Mesothelial cell of epicardium (in vitro differentiated cells): ENCODE results near the gene IFNA14. TPM values are rescaled to one million over a fixed set of nuclear protein-coding genes. Genes with fewer than 3 reads are reported as not detected.
"Not testable (repeated sequence)": the region's sequence is repeated elsewhere in the genome, so short reads cannot be mapped to it uniquely, and the experiment has no call there.

Experiments used
- DNase-seq, 2 experiments: peaks; one replicate each; pipeline ENCODE4 v3.0.0; 2021; ENCODE audit warnings: low spot score in 2 of 2; ENCODE audit not compliant: unreplicated experiment in 2 of 2
- H3K27ac Mint-ChIP-seq: 2 replicates; pipeline ENCODE4 v1.8.0; 2021; ENCODE audit warnings: mixed read lengths
- H3K27me3 Mint-ChIP-seq: 2 replicates; pipeline ENCODE4 v1.8.0; 2021; ENCODE audit warnings: low read depth, mixed read lengths
- H3K36me3 Mint-ChIP-seq: 2 replicates; pipeline ENCODE4 v1.8.0; 2021; ENCODE audit warnings: mixed read lengths
- H3K4me1 Mint-ChIP-seq: 2 replicates; pipeline ENCODE4 v1.8.0; 2021; ENCODE audit warnings: mixed read lengths
- H3K4me3 Mint-ChIP-seq: 2 replicates; pipeline ENCODE4 v1.8.0; 2021; ENCODE audit warnings: mild to moderate bottlenecking, moderate library complexity, mixed read lengths
- H3K9me3 Mint-ChIP-seq: 2 replicates; pipeline ENCODE4 v1.8.0; 2021; ENCODE audit warnings: mixed read lengths
- total RNA-seq: library from RNA; stranded (reverse); gene quantifications from 3 replicates; pipeline ENCODE4 v1.2.1, GENCODE V29; 2021
- TF ChIP-seq, protein P1 (sequence below): fragments of 200-600 bp; sonication (generic); IDR thresholded peaks from one replicate; pipeline ENCODE4 v1.5.0; 2021; ENCODE audit warnings: antibody characterized with exemption; ENCODE audit not compliant: unreplicated experiment

The IFNA14 gene
- total RNA-seq, 1 donor from 2014 or later = not detected

DNA sequence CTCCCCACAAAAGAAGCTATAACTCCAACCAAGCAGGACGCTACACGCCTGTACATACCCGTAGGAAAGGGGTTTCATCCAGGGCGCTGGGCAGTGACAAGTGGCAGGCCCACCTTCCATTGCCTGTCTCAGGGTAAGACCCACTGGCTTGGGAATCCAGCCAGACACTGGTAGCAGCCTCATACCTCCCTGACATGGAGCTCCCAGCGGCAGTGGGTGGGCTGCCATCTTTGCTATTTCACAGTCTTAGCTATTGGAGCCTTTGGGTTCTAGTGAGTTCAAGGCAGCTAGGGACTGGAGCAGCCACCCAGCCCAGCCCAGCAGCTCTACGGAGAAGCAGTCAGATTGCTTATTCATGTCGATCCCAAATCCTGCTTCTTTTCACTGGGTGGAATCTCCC is 29.5 kb downstream of the IFNA14 start:
- DNase-seq = peak in 1 of 2 experiments; percentile 20
- TF ChIP-seq, protein P1, sequence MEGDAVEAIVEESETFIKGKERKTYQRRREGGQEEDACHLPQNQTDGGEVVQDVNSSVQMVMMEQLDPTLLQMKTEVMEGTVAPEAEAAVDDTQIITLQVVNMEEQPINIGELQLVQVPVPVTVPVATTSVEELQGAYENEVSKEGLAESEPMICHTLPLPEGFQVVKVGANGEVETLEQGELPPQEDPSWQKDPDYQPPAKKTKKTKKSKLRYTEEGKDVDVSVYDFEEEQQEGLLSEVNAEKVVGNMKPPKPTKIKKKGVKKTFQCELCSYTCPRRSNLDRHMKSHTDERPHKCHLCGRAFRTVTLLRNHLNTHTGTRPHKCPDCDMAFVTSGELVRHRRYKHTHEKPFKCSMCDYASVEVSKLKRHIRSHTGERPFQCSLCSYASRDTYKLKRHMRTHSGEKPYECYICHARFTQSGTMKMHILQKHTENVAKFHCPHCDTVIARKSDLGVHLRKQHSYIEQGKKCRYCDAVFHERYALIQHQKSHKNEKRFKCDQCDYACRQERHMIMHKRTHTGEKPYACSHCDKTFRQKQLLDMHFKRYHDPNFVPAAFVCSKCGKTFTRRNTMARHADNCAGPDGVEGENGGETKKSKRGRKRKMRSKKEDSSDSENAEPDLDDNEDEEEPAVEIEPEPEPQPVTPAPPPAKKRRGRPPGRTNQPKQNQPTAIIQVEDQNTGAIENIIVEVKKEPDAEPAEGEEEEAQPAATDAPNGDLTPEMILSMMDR = no peak
- Mint-ChIP-seq H3K27me3 (peaks cover 15% of the 10 kb centered on the region), H3K36me3 (no peaks in the 10 kb centered on the region), H3K27ac (no peak overlapping the region), H3K9me3 (no peaks in the 10 kb centered on the region), H3K4me3 (no peak overlapping the region), H3K4me1 (no peaks in the 10 kb centered on the region)

DNA sequence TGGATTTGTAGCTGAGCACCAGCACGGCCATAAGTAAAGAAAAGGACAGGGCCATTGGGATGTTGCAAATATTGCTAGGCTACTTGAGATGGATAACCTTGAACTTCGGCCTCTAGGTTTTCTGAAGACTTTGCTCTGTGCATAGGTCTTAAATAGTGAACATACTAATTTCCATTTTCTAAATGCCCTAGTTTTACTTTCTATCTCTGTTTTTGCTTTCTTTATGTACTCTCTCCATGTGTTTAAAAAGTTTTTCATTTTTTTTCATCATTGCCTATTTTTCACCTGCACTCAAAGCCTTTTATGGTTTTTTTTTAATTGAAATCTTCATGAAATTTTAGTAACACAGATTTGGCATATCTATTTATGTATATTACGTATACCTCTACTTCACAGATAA is 32.8 kb downstream of the IFNA14 start, which contains the start of gene IFNA10:
IFNA10 (minus strand) TSS at position 101 of the 400 bp plus-strand sequence; CDS start at position 55, 46 bp downstream.
- not testable (repeated sequence) for H3K27ac Mint-ChIP-seq, H3K4me3 Mint-ChIP-seq, H3K4me1 Mint-ChIP-seq, DNase-seq, H3K36me3 Mint-ChIP-seq
- peaks cover 10% of the 10 kb centered on the region for H3K9me3 Mint-ChIP-seq
- peaks cover 22% of the 10 kb centered on the region for H3K27me3 Mint-ChIP-seq

DNA sequence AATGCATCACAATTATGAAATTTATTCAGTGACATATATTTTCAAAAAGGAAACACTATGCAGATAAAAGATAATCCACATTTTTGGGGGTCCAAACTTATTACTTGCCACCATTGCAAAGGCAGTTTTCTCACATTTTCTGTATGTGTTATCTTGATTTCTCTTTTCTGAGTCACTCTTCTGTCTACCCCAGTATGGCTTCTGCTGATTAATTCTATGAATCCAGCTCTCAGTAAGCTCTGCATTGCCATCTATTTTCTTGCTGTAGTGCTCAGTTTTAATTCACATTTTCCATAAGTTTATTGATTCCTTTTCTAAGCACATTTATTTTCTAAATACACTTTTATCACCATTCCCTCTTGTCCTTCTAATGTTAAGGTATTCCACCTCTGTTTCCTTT is 34.6 kb downstream of the IFNA14 start:
- TF ChIP-seq, protein P1 = no peak
- H3K9me3 Mint-ChIP-seq = peaks cover 10% of the 10 kb centered on the region
- no peak for DNase-seq
- no peak overlapping the region for H3K4me3 Mint-ChIP-seq
- peaks cover 33% of the 10 kb centered on the region for H3K27me3 Mint-ChIP-seq
- H3K4me1 Mint-ChIP-seq = no peaks in the 10 kb centered on the region
- H3K27ac Mint-ChIP-seq = no peak overlapping the region
- H3K36me3 Mint-ChIP-seq = no peaks in the 10 kb centered on the region

DNA sequence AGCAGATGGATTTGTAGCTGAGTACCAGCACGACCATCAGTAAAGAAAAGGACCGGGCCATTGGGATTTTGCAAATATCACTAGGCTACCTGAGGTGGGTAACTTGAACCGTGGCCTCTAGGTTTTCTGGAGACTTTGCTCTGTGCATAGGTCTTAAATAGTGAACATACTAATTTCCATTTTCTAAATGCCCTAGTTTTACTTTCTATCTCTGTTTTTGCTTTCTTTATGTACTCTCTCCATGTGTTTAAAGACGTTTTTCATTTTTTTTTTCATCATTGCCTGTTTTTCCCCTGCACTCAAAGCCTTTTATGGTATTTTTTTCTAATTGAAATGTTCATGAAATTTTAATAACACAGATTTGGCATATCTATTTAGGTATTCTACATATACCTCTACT is 37.7 kb downstream of the IFNA14 start, which contains the start of gene IFNA7:
IFNA7 (minus strand) TSS at position 101 of the 400 bp plus-strand sequence; CDS start at position 61, 40 bp downstream.
- not testable (repeated sequence) for H3K4me1 Mint-ChIP-seq, DNase-seq, H3K4me3 Mint-ChIP-seq, H3K36me3 Mint-ChIP-seq, H3K27ac Mint-ChIP-seq
- Mint-ChIP-seq H3K9me3 (peaks cover 10% of the 10 kb centered on the region), H3K27me3 (peaks cover 39% of the 10 kb centered on the region)

DNA sequence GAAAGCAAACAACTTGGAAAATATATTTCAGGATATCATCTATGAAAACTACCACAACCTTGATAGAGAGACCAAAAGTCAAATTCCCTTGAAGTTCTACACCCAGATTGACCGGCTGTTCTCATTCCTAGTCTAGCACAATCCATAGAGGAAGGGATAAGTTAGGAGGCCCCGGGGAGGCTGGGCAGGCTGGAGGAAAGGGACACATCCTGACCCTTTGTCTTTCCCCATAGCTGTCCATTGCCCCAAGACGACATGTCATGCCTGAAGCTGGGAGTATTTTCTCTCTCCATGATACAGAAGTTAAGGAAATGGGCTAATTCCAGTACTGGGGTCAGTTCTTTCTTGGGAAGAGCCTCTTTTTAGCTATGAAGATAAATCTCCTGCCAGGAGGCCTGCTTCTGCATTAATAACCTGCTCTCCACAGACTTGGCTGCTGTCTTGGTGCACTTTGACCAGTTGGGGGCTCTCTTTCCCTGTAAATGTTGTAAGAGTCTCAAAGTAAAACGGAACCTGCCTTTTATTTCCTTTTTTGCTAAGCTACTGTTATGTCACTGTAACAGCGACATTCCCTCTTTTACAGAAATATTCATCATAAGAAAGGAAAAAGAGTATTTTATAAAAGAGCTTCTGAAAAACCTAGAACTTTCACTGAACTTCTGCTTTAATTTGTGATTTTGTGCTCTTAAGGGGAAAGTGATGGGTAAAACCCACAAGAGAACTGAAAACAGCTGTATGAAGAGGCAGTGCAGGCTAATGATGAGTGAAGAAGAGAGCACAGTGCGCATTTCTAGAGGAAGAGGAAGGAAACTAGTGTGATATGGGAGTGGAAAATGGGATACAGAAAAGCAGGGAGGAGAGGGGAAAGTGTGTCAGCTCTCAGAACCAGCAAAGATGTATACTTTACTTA is 44.7 kb downstream of the IFNA14 start:
- DNase-seq = peak in 1 of 2 experiments; percentile 36
- H3K9me3 Mint-ChIP-seq, H3K27ac Mint-ChIP-seq, H3K36me3 Mint-ChIP-seq, H3K4me3 Mint-ChIP-seq, H3K4me1 Mint-ChIP-seq: not testable (repeated sequence)
- peaks cover 14% of the 10 kb centered on the region for H3K27me3 Mint-ChIP-seq

Other genes with a start within 250 kb of the IFNA14 start
- 3.0 TPM in 3 replicates for gene HACD4, start 208.4 kb downstream of the IFNA14 start, total RNA-seq
- gene IFNB1, start 162.1 kb downstream of the IFNA14 start, total RNA-seq = not detected in 3 replicates
- not detected in 3 replicates for gene IFNW1, start 98.2 kb downstream of the IFNA14 start, total RNA-seq
- not detected in 3 replicates for gene IFNA21, start 73.3 kb downstream of the IFNA14 start, total RNA-seq
- gene IFNA4, start 52.4 kb downstream of the IFNA14 start, total RNA-seq = not detected in 3 replicates
- gene IFNA7, start 37.8 kb downstream of the IFNA14 start, total RNA-seq = not detected in 3 replicates
- not detected in 3 replicates for gene IFNA10, start 32.9 kb downstream of the IFNA14 start, total RNA-seq
- not detected in 3 replicates for gene IFNA16, start 22.7 kb downstream of the IFNA14 start, total RNA-seq
- gene IFNA17, start 11.8 kb downstream of the IFNA14 start, total RNA-seq = not detected in 3 replicates
- not detected in 3 replicates for gene IFNA5, start 65.3 kb upstream of the IFNA14 start, total RNA-seq
- 36.7 to 37.5 TPM (median 36.9 TPM) in 3 replicates for gene KLHL9, start 95.4 kb upstream of the IFNA14 start, total RNA-seq
- 0.14 TPM in 1 of 3 replicates, not detected in the others for gene IFNA6, start 110.9 kb upstream of the IFNA14 start, total RNA-seq
- gene IFNA13, start 128.1 kb upstream of the IFNA14 start, total RNA-seq = 0.60 to 1.0 TPM (median 0.66 TPM) in 3 replicates
- 0.34 to 0.62 TPM (median 0.58 TPM) in 3 replicates for gene IFNA2, start 145.4 kb upstream of the IFNA14 start, total RNA-seq
- not detected in 3 replicates for gene IFNA8, start 169.1 kb upstream of the IFNA14 start, total RNA-seq
- gene IFNA1, start 200.4 kb upstream of the IFNA14 start, total RNA-seq = not detected in 3 replicates
- gene IFNE, start 242.3 kb upstream of the IFNA14 start, total RNA-seq = 1.6 to 2.0 TPM (median 1.7 TPM) in 3 replicates